HFFc6 (cell line): ENCODE measurements around the gene BACH2. TPM values are rescaled to one million over a fixed set of nuclear protein-coding genes. Genes with fewer than 3 reads are reported as not detected.

Experiments used
- DNase-seq: peaks from one replicate; pipeline ENCODE4 v3.0.0-alpha.2; 2018
- H3K27ac Mint-ChIP-seq: 2 replicates; pipeline ENCODE4 v1.8.0; 2020; ENCODE audit warnings: mild to moderate bottlenecking, mixed read lengths
- H3K27me3 Mint-ChIP-seq: 2 replicates; pipeline ENCODE4 v1.8.0; 2021; ENCODE audit warnings: mild to moderate bottlenecking, moderate library complexity, mixed read lengths; ENCODE audit not compliant: insufficient read depth
- H3K36me3 Mint-ChIP-seq: 2 replicates; pipeline ENCODE4 v1.8.0; 2021; ENCODE audit warnings: low read depth, mixed read lengths
- H3K4me1 Mint-ChIP-seq: 2 replicates; pipeline ENCODE4 v1.8.0; 2020; ENCODE audit warnings: low read depth, mixed read lengths
- H3K4me3 Mint-ChIP-seq: 2 replicates; pipeline ENCODE4 v1.8.0; 2020; ENCODE audit warnings: mild to moderate bottlenecking, moderate library complexity, mixed read lengths
- H3K9me3 Mint-ChIP-seq: 2 replicates; pipeline ENCODE4 v1.8.0; 2020; ENCODE audit warnings: mild to moderate bottlenecking, mixed read lengths
- total RNA-seq, 6 experiments: library from RNA; stranded (reverse); fragmentation: NEBNext Ultra II Directional; extraction: Animal tissue kit (Norgen Biotek cat#: 25700); gene quantifications; 2 replicates in 1 of 6; 3 replicates in 5 of 6; pipeline ENCODE4 v1.2.3, GENCODE V29; 2021
- TF ChIP-seq, protein P1 (sequence below): fragments of 200-600 bp; sonication (generic); IDR thresholded peaks from 2 replicates; pipeline ENCODE4 v1.5.0; 2021; ENCODE audit warnings: antibody characterized with exemption, mild to moderate bottlenecking

BACH2 gene
- total RNA-seq, 6 experiments from 2014 or later = not detected

GRCh38 chr6:90124874-90125510 is 171.7 kb downstream of the BACH2 start:
- H3K27ac Mint-ChIP-seq = no peak overlapping the region
- H3K27me3 Mint-ChIP-seq = peaks cover 7% of the 10 kb centered on the region; the same call in 1 of the 2 replicates
- peaks cover 15% of the 10 kb centered on the region; the same call in 1 of the 2 replicates for H3K4me1 Mint-ChIP-seq
- H3K36me3 Mint-ChIP-seq = no peaks in the 10 kb centered on the region
- TF ChIP-seq, protein P1, sequence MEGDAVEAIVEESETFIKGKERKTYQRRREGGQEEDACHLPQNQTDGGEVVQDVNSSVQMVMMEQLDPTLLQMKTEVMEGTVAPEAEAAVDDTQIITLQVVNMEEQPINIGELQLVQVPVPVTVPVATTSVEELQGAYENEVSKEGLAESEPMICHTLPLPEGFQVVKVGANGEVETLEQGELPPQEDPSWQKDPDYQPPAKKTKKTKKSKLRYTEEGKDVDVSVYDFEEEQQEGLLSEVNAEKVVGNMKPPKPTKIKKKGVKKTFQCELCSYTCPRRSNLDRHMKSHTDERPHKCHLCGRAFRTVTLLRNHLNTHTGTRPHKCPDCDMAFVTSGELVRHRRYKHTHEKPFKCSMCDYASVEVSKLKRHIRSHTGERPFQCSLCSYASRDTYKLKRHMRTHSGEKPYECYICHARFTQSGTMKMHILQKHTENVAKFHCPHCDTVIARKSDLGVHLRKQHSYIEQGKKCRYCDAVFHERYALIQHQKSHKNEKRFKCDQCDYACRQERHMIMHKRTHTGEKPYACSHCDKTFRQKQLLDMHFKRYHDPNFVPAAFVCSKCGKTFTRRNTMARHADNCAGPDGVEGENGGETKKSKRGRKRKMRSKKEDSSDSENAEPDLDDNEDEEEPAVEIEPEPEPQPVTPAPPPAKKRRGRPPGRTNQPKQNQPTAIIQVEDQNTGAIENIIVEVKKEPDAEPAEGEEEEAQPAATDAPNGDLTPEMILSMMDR = no peak
- no peak for DNase-seq
- H3K9me3 Mint-ChIP-seq = peaks cover 8% of the 10 kb centered on the region; the same call in 1 of the 2 replicates
- H3K4me3 Mint-ChIP-seq = no peak overlapping the region

DNA sequence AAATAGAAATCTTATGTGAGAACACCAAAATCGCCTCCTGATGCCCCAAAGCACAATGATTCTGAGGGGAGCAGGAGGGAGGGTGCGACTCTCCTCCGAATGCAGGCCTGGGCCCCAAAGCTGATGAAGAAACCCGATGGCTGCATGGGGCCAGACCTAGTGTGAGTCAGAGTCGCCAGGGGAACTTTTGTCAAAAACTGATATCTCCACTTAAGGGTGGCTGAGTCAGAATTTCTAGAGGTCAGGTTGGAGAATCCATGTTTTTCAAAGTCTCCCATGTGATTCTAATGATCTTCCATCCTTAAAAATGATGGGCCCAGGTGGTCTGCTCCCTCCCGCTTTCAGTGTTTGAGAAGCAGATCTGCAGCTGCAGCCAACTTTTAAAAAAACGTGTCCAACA is 172.8 kb downstream of the BACH2 start:
- H3K4me3 Mint-ChIP-seq = no peak overlapping the region
- peaks cover 3% of the 10 kb centered on the region; the same call in 1 of the 2 replicates for H3K27me3 Mint-ChIP-seq
- peaks cover 15% of the 10 kb centered on the region; the same call in 1 of the 2 replicates for H3K4me1 Mint-ChIP-seq
- H3K9me3 Mint-ChIP-seq = peaks cover 8% of the 10 kb centered on the region; the same call in 1 of the 2 replicates
- TF ChIP-seq, protein P1 = no peak
- DNase-seq = no peak
- H3K27ac Mint-ChIP-seq = no peak overlapping the region
- H3K36me3 Mint-ChIP-seq = no peaks in the 10 kb centered on the region

DNA sequence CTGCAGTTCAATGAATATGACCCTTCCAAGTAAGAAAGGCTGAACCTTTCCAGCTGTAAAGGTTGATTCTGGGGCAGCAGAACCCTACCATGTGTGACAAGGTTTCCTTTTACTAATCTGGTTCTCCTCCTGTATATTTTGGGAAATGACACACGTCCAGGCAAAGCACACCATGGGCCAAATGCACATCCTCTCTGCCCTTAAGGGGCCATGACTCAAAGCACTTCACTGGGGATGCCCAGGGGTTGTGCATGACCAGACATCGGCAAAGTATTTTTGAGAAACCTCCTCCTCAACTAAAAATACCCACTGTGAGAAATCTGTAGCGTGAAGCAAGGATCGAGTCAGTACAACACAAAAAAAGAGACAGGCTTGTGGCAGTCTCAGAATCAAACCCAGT is 174.7 kb downstream of the BACH2 start:
- Mint-ChIP-seq H3K4me1 (peaks cover 15% of the 10 kb centered on the region; the same call in 1 of the 2 replicates), H3K9me3 (peaks cover 8% of the 10 kb centered on the region; the same call in 1 of the 2 replicates), H3K4me3 (no peak overlapping the region), H3K27ac (no peak overlapping the region), H3K36me3 (no peaks in the 10 kb centered on the region), H3K27me3 (peaks cover 3% of the 10 kb centered on the region; the same call in 1 of the 2 replicates)
- TF ChIP-seq, protein P1 = no peak
- peak; percentile 4 for DNase-seq

- TF ChIP-seq, protein P1 = no peak
- Mint-ChIP-seq H3K27me3 (peaks cover 3% of the 10 kb centered on the region; the same call in 1 of the 2 replicates), H3K4me1 (peaks cover 15% of the 10 kb centered on the region; the same call in 1 of the 2 replicates), H3K4me3 (no peak overlapping the region), H3K27ac (no peak overlapping the region), H3K36me3 (no peaks in the 10 kb centered on the region), H3K9me3 (peaks cover 8% of the 10 kb centered on the region)
- DNase-seq = no peak
Measured at GRCh38 chr6:90120327-90120726, 176.3 kb downstream of the BACH2 start.

DNA sequence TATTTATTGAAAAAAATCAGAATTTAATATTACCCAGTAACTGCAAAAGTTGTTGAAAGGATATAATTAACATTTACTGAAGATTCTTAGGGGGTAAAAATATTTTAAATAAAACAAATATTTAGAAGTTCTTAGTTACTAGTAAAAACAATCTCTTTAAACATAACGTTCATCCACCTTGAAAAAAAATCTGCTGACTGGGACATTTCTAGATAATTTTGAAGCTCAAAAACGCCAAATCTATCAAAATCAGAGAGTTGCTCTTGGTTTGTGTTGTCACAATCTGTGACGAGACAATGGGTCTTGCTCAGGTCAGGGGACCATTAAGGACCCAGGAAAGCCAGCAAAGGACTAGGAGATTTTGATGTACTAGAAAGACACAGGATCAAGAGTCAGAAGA is 177.0 kb downstream of the BACH2 start:
- Mint-ChIP-seq H3K4me3 (no peak overlapping the region), H3K4me1 (peaks cover 9% of the 10 kb centered on the region; the same call in 1 of the 2 replicates), H3K36me3 (no peaks in the 10 kb centered on the region), H3K27me3 (peaks cover 2% of the 10 kb centered on the region; the same call in 1 of the 2 replicates), H3K27ac (no peak overlapping the region), H3K9me3 (peaks cover 11% of the 10 kb centered on the region)
- DNase-seq = no peak
- TF ChIP-seq, protein P1 = no peak
